MG63 (cell line): ENCODE measurements around the gene PPL. TPM values are rescaled to one million over a fixed set of nuclear protein-coding genes. Genes with fewer than 3 reads are reported as not detected.
"Not testable (repeated sequence)": the region's sequence is repeated elsewhere in the genome, so short reads cannot be mapped to it uniquely, and the experiment has no call there.

Experiments used
- DNase-seq: peaks from one replicate; pipeline ENCODE4 v3.0.0-alpha.2; 2020
- H3K27me3 ChIP-seq: fragments of 250-450 bp; sonication (Bioruptor Pico); 2 replicates; pipeline ENCODE4 v1.5.1; 2020; ENCODE audit warnings: mild to moderate bottlenecking, moderate library complexity
- H3K36me3 ChIP-seq: fragments of 250-450 bp; sonication (Bioruptor Pico); 2 replicates; pipeline ENCODE4 v1.5.1; 2020; ENCODE audit warnings: mild to moderate bottlenecking, moderate library complexity
- H3K4me3 ChIP-seq: fragments of 250-450 bp; sonication (Bioruptor Pico); 2 replicates; pipeline ENCODE4 v1.5.1; 2020; ENCODE audit warnings: mild to moderate bottlenecking, moderate library complexity
- H3K9me3 ChIP-seq: fragments of 250-450 bp; sonication (Bioruptor Pico); 2 replicates; pipeline ENCODE4 v1.5.1; 2020; ENCODE audit warnings: mild to moderate bottlenecking, moderate library complexity
- total RNA-seq: library from RNA; depleted of rRNA; stranded (reverse); fragments of >200 nt; shearing (Covaris generic); gene quantifications from 2 replicates; pipeline ENCODE4 v1.2.3, GENCODE V29; 2014; ENCODE audit warnings: low replicate concordance

The PPL gene
- total RNA-seq, 1 experiment from 2014 or later = 0.36 TPM

DNA sequence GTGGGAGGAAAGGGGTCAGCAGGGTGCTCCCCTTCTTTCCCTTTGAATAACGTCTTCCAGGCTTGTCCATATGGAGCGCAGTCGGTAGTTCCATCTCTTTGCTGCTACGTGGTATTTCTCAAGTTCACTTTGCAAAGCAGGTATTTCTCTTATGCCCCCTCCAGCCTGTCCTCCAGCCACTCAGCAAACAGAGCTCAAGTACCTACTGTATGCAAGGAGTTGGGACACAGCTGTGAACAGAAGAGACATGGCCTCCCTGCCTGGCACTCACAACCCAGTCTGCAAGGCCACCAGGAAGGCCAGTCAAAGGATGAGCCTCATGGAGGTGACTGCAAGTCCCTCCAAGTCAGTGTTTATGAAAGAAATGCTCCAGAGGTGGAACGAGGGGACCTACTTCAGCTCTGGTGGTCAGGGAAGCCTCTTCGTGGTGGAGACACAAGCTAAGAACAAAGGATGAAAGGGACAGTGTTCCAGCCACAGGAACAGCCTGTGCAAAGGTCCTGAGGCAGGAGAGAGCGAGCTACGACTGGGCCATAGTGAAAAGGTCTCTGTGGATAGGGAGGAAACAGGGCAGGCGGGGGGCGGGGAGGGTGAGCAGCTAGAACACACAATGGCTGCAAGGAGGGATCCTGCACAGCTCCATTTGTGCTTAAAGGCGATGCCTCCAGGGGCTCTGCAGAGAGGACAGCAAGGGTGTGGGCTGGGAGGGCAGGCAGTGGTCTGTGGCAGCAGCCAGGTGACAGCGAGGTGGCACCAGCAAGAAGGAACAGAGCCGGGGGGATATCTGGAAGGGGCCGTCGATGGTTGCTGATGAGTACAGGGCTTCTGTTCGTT, 32.6 kb downstream of the PPL start:
- DNase-seq = no peak

DNA sequence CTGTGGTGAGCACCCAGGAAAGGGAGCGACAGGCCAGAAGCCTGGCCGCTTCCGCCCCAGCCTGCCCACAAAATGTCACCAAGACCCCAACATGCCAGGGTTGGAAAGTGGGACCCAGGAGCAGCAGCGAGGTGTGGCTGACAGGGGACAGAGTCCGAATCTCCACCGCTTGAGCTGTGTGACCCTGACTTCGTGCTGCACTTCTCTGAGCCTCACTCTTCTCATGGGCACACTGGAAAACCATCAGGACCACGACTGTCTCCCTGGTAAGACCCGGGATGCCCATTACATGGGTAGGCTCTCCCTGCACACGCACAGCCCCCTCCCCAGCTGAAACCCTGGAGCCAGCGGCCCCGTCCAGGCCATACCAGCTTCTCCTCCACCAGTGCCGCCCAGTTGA, 34.9 kb downstream of the PPL start:
- no peaks in the 10 kb centered on the region for H3K27me3 ChIP-seq
- H3K36me3 ChIP-seq = no peaks in the 10 kb centered on the region
- H3K4me3 ChIP-seq = no peak overlapping the region
- peaks cover 2% of the 10 kb centered on the region; the same call in 1 of the 2 replicates for H3K9me3 ChIP-seq
- DNase-seq = no peak

More for the DNA sequence above, 32.6 kb downstream of the PPL start:
- no peaks in the 10 kb centered on the region for H3K36me3 ChIP-seq
- H3K4me3 ChIP-seq = no peak overlapping the region
- H3K9me3 ChIP-seq = no peaks in the 10 kb centered on the region
- H3K27me3 ChIP-seq = no peaks in the 10 kb centered on the region

DNA sequence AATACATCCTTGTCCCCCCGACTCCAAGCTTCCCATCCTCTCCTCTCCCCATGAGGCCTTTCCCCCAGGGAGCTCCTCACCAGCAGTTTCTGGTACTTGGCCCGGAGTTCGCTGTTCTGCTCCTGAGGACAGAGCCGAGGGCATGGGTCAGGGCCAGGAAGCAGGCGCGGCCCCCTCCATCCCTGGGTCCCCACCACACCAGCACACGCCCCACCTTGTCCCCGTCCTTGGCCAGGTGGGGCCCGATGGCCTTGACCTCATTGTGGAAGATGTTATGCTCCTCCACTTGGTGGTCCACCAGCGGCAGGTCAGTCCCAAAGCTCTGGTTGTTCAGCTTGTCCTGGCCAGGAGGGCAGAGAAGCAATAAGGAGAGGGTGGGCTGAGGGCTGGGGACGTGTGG, 36.2 kb downstream of the PPL start:
- DNase-seq = no peak
- H3K4me3 ChIP-seq = no peak overlapping the region
- H3K9me3 ChIP-seq = peaks cover 2% of the 10 kb centered on the region; the same call in 1 of the 2 replicates
- no peaks in the 10 kb centered on the region for H3K27me3 ChIP-seq
- no peaks in the 10 kb centered on the region for H3K36me3 ChIP-seq

DNA sequence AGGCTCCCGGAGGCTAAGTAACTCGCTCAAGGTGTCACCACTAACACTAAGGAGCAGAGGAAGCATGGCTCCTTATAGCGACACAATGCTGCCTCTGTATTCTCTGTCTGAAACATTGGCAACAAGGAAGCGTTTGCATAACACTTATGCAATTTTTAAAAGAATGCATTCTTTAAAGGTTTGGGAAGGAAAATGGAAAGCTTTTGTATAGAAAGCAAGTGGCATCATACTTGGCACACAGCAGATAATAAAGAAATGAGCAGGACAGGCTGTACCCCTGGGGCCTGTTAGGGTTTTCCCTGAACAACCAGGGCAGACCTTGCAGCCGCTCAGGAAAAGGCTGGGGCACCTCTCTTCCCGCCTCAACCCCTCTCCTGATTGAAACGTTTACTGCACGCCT, 36.9 kb downstream of the PPL start:
- no peak overlapping the region for H3K4me3 ChIP-seq
- H3K36me3 ChIP-seq = no peaks in the 10 kb centered on the region
- no peaks in the 10 kb centered on the region for H3K27me3 ChIP-seq
- DNase-seq = peak; percentile 22
- H3K9me3 ChIP-seq = peaks cover 2% of the 10 kb centered on the region; the same call in 1 of the 2 replicates

DNA sequence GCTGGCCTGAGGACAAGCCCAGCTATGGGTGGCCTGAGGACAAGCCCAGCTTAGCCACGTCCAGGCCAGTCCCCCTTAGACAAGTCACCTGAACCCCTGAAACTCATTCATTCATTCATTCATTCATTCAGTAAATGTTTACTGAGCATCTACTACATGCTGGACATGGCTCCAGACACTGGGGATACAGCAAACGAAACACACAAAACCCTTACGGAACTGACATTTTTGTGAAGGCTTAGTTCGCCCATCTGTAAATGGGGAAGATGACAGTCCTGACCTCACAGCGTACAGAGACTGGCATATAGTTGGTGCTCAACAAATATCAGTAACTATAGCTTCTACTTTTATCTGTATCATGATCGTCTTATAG, 37.5 kb downstream of the PPL start:
- H3K36me3 ChIP-seq = no peaks in the 10 kb centered on the region
- no peak for DNase-seq
- peaks cover 2% of the 10 kb centered on the region; the same call in 1 of the 2 replicates for H3K9me3 ChIP-seq
- H3K27me3 ChIP-seq = no peaks in the 10 kb centered on the region
- H3K4me3 ChIP-seq = no peak overlapping the region

DNA sequence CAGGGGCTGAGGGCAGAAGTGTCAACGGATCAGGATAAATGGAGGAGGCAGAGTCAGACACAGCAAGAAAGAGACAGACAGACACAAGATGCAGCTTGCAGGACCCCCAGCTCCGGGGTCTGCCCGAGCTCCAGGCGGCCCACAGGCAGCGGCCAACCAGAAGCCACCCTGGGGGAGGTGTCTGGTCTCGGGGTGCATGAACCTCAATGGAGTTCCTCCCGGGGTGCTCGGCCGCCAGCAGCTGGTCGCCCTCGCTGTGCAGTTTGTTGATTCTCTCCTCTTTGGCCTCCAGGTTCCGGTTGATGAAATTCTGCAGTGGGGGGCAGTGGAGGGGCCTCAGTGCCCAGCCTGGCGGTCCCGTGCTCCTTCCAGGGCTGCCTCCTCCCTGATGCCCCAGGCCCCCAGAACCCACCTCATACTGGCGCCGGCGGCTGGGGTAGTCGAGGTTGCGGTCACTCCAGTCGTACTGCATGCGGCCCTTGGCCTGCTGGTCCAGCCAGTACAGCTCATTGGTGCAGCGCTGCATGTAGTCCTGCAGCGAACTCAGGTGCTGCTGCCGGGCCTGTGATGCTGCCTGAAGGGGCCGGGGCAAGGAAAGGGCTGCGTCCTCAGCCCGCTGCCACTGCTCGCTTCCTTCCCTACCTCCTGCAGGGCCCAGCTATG, 38.0 kb downstream of the PPL start:
- Histone ChIP-seq H3K36me3 (no peaks in the 10 kb centered on the region), H3K4me3 (no peak overlapping the region), H3K27me3 (no peaks in the 10 kb centered on the region), H3K9me3 (peaks cover 2% of the 10 kb centered on the region; the same call in 1 of the 2 replicates)
- DNase-seq = no peak

DNA sequence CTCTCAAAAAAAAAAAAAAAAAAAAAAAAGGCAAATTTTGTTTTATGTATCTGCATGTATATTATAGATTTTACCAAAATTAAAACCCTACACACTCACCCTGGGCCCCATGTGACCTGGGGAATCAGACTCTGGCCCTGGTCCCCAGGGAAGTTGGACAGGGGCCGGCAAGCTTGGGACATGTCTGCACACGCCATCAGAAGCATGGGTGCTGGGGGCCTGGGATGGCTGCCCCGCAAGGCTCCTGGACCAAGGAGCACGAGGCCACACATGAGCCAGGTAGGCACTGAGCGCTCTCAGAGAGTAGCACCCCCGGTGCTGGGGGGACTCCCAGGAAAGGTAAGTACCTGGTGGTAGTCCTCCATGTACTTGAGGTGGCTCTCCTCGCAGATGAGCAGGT, 39.6 kb downstream of the PPL start:
- Histone ChIP-seq H3K4me3 (no peak overlapping the region), H3K27me3 (no peaks in the 10 kb centered on the region), H3K9me3 (peaks cover 2% of the 10 kb centered on the region; the same call in 1 of the 2 replicates), H3K36me3 (no peaks in the 10 kb centered on the region)
- no peak for DNase-seq

DNA sequence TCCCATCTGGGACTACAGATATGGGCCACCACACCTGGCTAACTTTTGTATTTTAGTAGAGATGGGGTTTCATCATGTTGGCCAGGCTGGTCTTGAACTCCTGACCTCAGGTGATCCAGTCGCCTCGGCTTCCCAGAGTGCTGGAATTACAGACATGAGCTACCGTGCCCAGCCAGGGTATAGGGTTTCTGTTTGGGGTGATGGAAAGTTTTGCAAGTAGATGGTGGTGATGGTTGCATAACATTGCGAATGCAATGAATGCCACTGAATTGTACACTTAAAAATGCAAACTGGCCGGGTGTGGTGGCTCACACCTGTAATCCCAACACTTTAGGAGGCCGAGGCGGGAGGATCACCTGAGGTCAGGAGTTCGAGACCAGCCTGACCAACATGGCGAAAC, 40.2 kb downstream of the PPL start:
- not testable (repeated sequence) for H3K4me3 ChIP-seq, H3K9me3 ChIP-seq, H3K36me3 ChIP-seq, DNase-seq, H3K27me3 ChIP-seq

DNA sequence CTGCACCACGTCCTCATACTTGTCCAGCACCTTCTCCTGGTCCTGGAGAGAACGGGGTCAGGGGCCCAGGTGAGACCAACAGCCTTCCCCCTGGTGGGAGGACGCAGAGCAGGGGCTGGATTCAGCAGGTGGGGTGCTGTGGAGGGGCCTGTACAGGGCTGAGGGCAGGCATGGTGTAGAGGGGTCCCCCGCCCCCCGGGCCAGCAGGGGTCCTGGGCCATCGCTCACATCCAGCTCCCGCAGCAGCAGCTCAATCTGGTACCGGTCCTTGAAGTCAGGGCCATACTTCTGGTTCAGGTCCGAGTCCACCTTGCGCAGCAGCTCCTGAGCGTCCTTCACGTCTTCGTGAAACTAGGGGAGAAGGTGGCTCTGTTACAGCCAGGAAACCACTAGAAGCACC, 41.6 kb downstream of the PPL start:
- DNase-seq = no peak

DNA sequence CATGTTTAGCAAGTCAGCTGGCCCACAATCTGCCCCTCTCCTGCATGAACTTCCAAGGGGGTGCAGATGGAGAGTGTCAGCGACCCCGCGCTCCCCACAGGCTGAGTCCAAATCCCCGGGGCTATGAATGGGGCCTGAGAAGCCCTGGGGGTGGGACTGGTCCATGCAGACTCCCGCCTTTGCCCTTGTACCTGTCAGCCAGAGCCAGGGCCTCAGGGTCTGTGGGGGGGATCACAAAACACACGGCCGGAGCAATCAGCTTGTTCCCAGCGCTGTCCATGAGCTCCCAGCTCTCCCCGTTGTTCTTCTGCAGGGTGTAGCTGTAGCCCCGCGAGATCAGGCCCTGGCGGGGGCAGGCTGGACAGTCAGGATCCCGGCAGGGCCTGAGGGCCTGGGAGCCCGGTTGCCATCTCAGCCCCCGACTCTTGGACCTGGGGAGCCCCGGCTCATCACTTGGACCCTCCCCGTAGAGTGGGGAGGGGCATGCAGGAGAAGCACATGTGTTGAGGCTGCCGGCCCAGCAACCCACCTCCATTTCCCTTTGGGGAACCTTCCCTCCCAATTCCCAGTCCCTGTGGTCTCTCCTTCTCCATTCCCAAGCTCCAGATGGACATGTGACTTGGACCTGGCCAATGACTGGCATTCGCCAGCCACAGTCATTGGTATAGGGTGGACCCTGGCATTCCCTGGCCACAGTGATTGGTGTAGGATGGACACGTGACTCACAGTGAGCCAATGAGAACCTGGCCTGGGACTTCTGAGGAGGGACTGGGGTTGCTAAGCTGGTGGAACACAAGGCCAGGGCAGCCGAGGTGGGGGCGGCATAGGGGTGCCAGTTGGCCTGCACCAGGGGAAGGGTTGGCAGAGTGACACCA, 42.4 kb downstream of the PPL start:
- Histone ChIP-seq H3K4me3 (no peak overlapping the region), H3K9me3 (peaks cover 2% of the 10 kb centered on the region; the same call in 1 of the 2 replicates), H3K27me3 (no peaks in the 10 kb centered on the region), H3K36me3 (peaks cover 5% of the 10 kb centered on the region)
- DNase-seq = peak; percentile 32

More for the DNA sequence above, 41.6 kb downstream of the PPL start:
- peaks cover 2% of the 10 kb centered on the region; the same call in 1 of the 2 replicates for H3K9me3 ChIP-seq
- H3K27me3 ChIP-seq = no peaks in the 10 kb centered on the region
- no peak overlapping the region for H3K4me3 ChIP-seq
- H3K36me3 ChIP-seq = no peaks in the 10 kb centered on the region; the same call in 1 of the 2 replicates

DNA sequence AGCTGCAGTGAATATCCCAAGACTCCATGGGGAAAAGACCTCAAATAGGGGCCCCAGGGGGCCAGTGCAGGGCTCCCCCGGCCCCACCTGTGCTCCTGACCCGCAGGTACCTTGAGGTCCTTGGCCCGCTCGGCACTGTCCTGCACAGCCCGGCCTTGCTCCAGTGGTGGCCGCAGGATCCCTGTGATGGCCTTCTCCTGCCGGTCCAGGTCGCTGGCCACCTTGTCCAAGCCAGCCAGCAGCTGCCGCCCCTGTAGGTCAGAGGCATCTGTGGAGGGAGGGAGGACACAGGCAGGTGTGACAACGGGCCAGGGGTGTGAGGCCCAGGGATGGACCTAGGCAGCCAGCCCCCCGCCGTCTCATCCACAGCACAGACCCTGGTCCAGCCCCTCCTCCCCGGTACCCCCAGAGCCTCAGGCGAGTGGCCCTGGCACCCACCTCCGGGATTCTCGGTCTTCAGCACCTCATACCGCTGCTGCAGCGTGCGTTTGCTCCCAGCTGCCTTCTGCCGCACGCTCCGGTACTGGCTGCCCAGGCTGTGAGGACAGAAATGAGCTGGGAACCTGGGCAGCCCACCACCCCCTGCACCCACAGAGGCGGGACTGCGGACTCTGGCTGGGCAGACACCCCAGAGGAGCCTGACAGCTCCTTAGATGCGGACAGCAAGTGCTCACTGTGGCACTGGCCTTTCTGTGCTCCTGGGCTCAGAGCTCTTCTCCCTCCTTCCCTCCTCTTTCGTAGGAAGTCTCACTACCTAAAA, 43.7 kb downstream of the PPL start:
- H3K4me3 ChIP-seq = no peak overlapping the region
- no peaks in the 10 kb centered on the region for H3K27me3 ChIP-seq
- DNase-seq = no peak
- peaks cover 5% of the 10 kb centered on the region for H3K36me3 ChIP-seq
- peaks cover under 1% of the 10 kb centered on the region; the same call in 1 of the 2 replicates for H3K9me3 ChIP-seq

DNA sequence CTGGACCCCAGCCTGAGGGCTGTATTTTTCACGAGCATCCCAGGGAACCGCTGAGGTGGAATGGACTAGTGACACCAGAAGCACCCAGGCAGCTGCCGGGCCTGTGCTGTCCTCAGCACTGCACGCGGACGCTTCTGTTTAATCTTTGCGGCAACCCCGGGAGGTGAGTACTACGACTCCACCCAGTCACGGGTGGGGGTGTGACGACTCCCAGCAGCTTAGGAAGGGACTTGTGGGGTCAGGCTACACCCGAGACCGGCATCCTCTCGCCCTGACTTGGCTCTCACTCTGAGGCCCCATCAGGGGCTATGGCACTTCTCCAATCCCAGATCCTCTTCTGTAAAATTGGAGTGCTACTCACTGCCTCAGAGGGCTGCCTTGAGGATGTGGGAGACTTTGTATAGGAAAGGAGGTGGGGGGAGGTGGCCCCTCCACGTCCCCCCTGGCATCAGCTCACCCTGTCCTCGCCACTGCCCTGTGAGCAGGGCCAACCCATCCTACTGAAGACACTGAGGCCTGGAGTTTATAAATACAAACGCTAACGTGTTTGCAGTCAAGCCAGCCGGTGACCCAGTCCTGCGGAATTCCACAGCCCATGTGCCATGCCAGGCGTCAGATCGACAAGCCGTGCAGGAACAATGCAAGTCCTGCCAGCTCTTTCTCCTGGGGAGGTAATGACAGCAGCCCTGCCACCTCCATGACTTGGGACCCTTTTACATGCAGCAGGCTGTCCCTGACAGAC, 44.4 kb downstream of the PPL start:
- DNase-seq = peak; percentile 65
- H3K4me3 ChIP-seq = no peak overlapping the region
- no peaks in the 10 kb centered on the region for H3K27me3 ChIP-seq
- H3K36me3 ChIP-seq = peaks cover 9% of the 10 kb centered on the region
- no peaks in the 10 kb centered on the region for H3K9me3 ChIP-seq

DNA sequence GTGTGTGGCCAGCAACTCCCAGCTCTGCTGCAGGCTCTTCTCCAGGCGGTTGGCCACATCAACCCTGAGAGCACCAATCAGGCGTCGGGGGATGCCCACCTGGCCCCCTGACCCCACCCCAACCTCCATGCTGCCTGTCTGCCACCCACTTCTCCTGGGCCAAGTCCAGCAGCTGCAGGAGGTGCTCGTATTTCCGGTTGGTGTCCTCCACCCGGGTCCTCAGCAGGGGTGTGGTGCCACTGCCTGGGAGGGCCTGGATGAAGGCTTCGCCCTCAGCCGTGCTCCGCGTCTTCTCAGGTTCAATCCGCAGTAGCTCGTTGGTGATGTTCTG, 45.1 kb downstream of the PPL start:
- Histone ChIP-seq H3K27me3 (no peaks in the 10 kb centered on the region), H3K4me3 (no peak overlapping the region), H3K9me3 (no peaks in the 10 kb centered on the region), H3K36me3 (peaks cover 10% of the 10 kb centered on the region)
- DNase-seq = peak; percentile 45

DNA sequence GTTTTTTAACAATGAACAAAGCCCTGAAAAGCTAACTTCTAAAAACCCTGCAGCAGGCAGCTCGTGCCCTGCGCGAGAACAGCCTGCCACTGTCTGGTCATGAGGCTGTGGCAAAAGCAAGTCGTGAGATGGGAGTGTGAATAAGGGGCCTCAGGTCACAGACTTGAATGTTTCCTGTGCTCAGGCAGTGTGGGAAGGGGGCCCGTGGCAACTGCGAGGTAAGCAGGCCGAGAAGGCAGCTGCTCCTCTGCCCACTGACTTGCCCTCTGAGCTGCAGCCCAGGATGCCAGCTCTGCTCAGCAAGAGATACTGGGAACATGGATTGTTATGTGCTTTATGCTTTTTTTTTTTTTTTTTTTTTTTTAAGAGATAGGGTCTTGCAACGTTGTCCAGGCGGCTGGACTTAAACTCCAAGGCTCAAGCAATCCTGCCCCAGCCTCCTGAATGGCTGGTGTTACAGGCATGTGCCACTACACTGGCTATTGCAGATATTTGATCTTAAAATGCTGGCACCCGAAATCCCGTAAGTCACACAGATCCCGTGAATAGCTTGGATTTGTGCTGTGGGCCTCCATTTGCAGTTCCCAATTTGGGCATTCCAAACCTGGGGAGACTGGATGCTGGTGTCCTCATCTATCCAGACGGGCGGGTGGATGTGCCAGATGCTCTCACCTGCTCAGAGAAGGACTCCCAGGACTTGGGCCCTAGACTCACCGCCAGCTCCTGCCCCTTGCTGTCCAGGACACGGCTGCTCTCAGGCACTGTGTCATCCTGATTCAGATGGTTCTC, 45.7 kb downstream of the PPL start:
- Histone ChIP-seq H3K4me3 (no peak overlapping the region), H3K36me3 (peaks cover 15% of the 10 kb centered on the region), H3K27me3 (no peaks in the 10 kb centered on the region), H3K9me3 (no peaks in the 10 kb centered on the region)
- no peak for DNase-seq

DNA sequence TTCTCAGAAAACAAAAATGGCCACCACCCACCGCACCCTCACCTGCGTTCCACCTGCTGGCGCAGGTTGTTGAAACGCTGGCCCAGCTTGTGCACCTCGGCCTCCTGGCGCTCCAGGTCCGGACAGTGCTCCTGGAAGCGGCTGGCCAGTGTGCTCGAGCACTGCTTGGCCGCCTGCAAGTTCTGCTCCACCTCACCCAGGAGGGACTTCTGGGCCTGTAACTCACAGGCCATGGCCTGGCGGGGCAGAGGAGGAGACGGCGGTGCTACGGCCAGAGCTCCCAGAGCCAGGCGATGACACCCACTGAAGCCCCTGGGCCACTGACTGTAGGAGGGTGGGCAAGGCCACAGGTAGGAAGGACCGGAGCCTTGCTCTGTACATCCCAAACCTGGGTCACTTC, 46.3 kb downstream of the PPL start:
- Histone ChIP-seq H3K4me3 (no peak overlapping the region), H3K36me3 (peaks cover 19% of the 10 kb centered on the region), H3K27me3 (no peaks in the 10 kb centered on the region), H3K9me3 (no peaks in the 10 kb centered on the region)
- DNase-seq = no peak
